ENCODE results near the gene PACRG. TPM values are rescaled to one million over a fixed set of nuclear protein-coding genes. Genes with fewer than 3 reads are reported as not detected.

Gene PACRG
- total and polyA plus RNA-seq, 8 donors, result 1.5 to 6.8 (median 4.6) TPM

DNA sequence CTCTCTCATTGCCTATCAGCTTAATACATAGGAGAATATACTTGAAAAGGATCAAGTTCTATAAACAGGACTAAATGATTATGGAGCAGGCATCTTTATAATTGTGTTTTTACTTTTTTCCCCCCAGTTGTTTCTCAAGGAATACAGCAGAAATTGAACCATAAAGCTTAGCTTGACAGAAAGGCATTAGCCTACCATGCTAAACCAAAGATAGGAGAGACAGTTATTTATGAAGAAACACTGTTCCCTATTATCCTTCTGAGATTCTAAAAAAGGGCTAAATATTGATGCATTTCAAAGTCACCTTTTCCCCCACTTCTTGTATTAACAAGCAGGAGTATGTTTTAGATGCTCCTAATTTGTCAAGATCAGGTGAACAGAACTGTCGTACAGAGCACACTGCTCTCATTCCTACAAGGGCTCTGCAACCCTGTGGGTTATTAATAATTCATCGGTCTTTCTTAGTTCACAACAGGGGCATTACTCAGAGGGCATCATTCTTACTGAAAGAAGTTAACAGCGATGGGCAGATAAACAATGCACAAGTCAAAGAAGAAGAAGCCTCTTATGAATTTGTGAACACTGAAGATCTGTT lies 38.9 kb upstream of the PACRG start:
- no peak for ATAC-seq
- no peaks in the 10 kb centered on the region for H3K9me3 ChIP-seq
- H3K27ac ChIP-seq, result no peak overlapping the region

DNA sequence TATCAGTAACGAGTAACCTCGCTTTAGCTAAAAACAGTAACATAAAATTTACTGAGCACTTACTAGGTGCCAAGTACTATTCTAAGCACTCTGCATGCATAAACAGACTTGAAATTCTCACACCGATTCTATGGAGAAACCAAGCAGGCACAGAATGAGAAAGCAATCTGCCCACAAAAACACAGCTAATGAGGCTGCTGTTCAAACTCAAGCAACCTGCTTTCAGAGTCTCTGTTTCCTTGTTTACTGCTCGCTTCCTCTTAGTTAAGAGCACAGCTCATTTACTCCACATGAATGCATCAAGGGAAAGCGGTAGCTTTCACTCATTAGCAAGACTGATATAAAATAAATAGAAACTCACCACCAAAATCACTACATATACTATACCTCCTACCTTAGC lies 37.6 kb upstream of the PACRG start:
- Histone ChIP-seq H3K27ac (no peak overlapping the region), H3K4me1 (no peaks in the 10 kb centered on the region), H3K36me3 (no peaks in the 10 kb centered on the region), H3K27me3 (no peaks in the 10 kb centered on the region), H3K9me3 (no peaks in the 10 kb centered on the region), H3K4me3 (no peak overlapping the region)
- TF ChIP-seq, protein P1, sequence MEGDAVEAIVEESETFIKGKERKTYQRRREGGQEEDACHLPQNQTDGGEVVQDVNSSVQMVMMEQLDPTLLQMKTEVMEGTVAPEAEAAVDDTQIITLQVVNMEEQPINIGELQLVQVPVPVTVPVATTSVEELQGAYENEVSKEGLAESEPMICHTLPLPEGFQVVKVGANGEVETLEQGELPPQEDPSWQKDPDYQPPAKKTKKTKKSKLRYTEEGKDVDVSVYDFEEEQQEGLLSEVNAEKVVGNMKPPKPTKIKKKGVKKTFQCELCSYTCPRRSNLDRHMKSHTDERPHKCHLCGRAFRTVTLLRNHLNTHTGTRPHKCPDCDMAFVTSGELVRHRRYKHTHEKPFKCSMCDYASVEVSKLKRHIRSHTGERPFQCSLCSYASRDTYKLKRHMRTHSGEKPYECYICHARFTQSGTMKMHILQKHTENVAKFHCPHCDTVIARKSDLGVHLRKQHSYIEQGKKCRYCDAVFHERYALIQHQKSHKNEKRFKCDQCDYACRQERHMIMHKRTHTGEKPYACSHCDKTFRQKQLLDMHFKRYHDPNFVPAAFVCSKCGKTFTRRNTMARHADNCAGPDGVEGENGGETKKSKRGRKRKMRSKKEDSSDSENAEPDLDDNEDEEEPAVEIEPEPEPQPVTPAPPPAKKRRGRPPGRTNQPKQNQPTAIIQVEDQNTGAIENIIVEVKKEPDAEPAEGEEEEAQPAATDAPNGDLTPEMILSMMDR (IDR thresholded peaks at IDR 0.05), result no peak
- intact Hi-C loops (cut with DNase I), result no loop called here
- DNase-seq (no peak), ATAC-seq (no peak)

More for the DNA sequence above, 38.9 kb upstream of the PACRG start:
- no peak for DNase-seq
- Histone ChIP-seq H3K27me3 (no peaks in the 10 kb centered on the region), H3K4me3 (no peak overlapping the region), H3K36me3 (no peaks in the 10 kb centered on the region), H3K4me1 (no peaks in the 10 kb centered on the region)
- TF ChIP-seq, protein P1 (IDR thresholded peaks at IDR 0.05), result no peak
- intact Hi-C loops (cut with DNase I), result no loop called here

GRCh38 chr6:162697872-162698403 lies 29.8 kb upstream of the PACRG start:
- ATAC-seq (no peak), DNase-seq (no peak)
- no peaks in the 10 kb centered on the region for H3K4me1 ChIP-seq
- TF ChIP-seq, protein P1 (IDR thresholded peaks at IDR 0.05), result no peak
- no peaks in the 10 kb centered on the region for H3K9me3 ChIP-seq
- H3K36me3 ChIP-seq, result no peaks in the 10 kb centered on the region
- H3K27me3 ChIP-seq, result no peaks in the 10 kb centered on the region
- H3K27ac ChIP-seq, result no peak overlapping the region
- H3K4me3 ChIP-seq, result no peak overlapping the region
- intact Hi-C loops (cut with DNase I), result no loop called here

DNA sequence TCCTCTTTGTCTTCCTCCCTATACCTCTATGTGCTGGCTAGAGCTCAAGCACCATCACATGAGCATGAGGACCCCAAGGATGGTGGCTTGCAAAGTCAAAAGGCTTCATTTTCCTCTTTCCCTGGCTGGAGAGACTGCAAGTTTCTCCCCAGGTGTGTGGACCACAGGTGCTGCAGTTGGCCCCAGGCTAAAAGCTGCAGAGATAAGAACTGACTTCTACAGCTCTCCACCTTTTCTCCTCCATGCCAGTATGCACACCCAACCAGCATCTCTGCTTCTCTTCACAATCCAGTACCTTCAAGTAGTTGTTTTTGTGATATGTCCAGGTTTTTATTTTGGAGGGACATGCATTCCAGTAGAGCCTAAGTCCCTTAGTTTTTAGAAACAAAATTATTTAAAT lies 29.3 kb upstream of the PACRG start:
- H3K27ac ChIP-seq, result no peak overlapping the region
- no peak overlapping the region for H3K4me3 ChIP-seq
- intact Hi-C loops (cut with DNase I), result no loop called here
- no peaks in the 10 kb centered on the region for H3K4me1 ChIP-seq
- no peak for ATAC-seq
- no peaks in the 10 kb centered on the region for H3K9me3 ChIP-seq
- H3K36me3 ChIP-seq, result no peaks in the 10 kb centered on the region
- DNase-seq, result no peak
- no peaks in the 10 kb centered on the region for H3K27me3 ChIP-seq
- TF ChIP-seq, protein P1 (IDR thresholded peaks at IDR 0.05), result no peak

DNA sequence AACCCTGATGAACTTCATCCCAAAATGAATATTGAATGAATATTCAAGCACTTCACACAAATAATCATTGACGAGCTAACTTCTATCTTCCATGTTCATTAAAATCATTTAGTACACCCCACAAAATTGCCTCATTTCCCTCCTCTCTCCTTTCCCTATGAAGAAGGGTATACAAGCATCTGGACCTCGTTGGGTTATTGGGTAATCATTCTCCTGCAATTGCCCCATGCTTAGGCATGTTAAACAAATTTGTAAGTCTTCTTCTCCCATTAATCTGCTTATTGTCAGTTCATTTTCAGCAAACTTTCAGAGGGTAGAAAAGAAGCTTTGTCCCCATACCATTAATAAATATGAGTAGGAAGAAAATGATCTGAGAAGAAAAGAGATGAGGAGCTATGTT lies 27.8 kb upstream of the PACRG start:
- intact Hi-C loops (cut with DNase I), result no loop called here
- Histone ChIP-seq H3K27me3 (no peaks in the 10 kb centered on the region), H3K27ac (no peak overlapping the region), H3K4me3 (no peak overlapping the region), H3K4me1 (no peaks in the 10 kb centered on the region), H3K9me3 (no peaks in the 10 kb centered on the region), H3K36me3 (no peaks in the 10 kb centered on the region)
- TF ChIP-seq, protein P1 (IDR thresholded peaks at IDR 0.05), result no peak
- no peak for DNase-seq
- no peak for ATAC-seq

All from left lung (tissue), 10 donors.